Gastrocnemius medialis (tissue), 4 donors: ENCODE results near the gene NDUFAF3.

Experiments
- POLR2A ChIP-seq, 2 donors: fragments of 450-650 bp; IDR thresholded peaks; one replicate each; pipeline ENCODE4 v1.6.1; 2017; ENCODE audit warnings: antibody characterized with exemption in 2 of 2, mild to moderate bottlenecking in 2 of 2, moderate library complexity in 2 of 2
- TF ChIP-seq, protein P1 (sequence below), 5 experiments: fragments of 450-650 bp in 3 of 5; fragments of 200-600 bp in 2 of 5; sonication (generic) in 2 of 5; IDR thresholded peaks in 4 of 5; conservative IDR thresholded peaks in 1 of 5; 1 replicate in 4 of 5; 2 replicates in 1 of 5; pipeline ENCODE4 v1.5.1; 2016 to 2019; ENCODE audit warnings: antibody characterized with exemption in 5 of 5, mild to moderate bottlenecking in 3 of 5, moderate library complexity in 3 of 5

DNA sequence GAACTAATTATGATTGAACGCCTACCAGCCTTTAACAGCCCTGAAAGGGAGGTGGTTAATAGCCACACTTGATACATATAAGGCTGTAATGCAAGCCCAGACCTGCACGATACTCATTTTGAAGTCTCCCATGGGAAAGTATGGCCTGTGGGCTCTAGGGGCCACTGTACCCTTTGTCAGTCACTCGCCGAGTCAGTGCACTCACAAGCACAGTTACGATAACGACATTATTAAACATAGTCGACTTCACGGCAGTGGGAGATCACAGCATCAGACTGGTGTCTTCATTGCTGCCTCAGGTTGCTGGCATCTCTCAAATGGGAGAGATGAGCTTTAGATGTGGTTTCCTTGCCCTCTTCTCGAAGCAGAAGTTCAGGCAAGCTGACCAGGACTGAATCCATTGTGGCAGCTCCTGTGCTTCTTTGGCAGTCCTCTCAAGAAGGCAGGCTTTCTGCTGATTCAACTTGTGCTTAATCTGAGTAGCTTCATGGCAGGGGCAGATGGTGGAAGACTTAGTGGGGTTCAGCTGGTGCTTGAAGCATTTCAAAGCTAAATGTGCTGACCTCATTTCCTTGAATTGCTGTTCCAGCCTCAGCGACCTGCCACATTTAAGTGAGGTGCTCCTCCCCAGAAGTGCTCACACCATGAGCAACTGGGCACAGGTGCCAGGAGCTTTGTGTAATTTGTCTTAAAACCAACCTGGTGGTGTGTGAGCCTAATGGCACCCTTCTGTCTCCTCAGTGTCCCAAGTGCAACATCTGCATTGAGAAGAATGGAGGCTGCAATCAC lies 47.7 kb upstream of the NDUFAF3 start:
- no peak for TF ChIP-seq POLR2A (IDR thresholded peaks at IDR 0.05)
- TF ChIP-seq, protein P1, sequence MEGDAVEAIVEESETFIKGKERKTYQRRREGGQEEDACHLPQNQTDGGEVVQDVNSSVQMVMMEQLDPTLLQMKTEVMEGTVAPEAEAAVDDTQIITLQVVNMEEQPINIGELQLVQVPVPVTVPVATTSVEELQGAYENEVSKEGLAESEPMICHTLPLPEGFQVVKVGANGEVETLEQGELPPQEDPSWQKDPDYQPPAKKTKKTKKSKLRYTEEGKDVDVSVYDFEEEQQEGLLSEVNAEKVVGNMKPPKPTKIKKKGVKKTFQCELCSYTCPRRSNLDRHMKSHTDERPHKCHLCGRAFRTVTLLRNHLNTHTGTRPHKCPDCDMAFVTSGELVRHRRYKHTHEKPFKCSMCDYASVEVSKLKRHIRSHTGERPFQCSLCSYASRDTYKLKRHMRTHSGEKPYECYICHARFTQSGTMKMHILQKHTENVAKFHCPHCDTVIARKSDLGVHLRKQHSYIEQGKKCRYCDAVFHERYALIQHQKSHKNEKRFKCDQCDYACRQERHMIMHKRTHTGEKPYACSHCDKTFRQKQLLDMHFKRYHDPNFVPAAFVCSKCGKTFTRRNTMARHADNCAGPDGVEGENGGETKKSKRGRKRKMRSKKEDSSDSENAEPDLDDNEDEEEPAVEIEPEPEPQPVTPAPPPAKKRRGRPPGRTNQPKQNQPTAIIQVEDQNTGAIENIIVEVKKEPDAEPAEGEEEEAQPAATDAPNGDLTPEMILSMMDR (IDR thresholded peaks at IDR 0.05 in 4 of 5, conservative IDR thresholded peaks at IDR 0.05 in 1 of 5), result no peak
